Stimulated activated CD8-positive, alpha-beta memory T cell treated with anti-CD3 and anti-CD28 coated beads, Interleukin-7, amount 100 ng/mL, for 1 hour (primary cell): ENCODE data around the gene DNAAF1.

Experiments
- DNase-seq, 2 donors: peaks; one replicate each; pipeline ENCODE4 v3.0.0-alpha.2; 2020; ENCODE audit warnings: low read depth in 2 of 2

Gene DNAAF1

GRCh38 chr16:84161037-84161436, 15.9 kb downstream of the DNAAF1 start:
- DNase-seq: no peak

- no peak for DNase-seq
These were observed 16.7 kb downstream of the DNAAF1 start for GRCh38 chr16:84161801-84162200.

- no peak for DNase-seq
These were observed 20.6 kb downstream of the DNAAF1 start for GRCh38 chr16:84165746-84166145.

GRCh38 chr16:84166796-84167695, 21.9 kb downstream of the DNAAF1 start:
- DNase-seq: no peak

- DNase-seq: no peak
These were observed 24.7 kb downstream of the DNAAF1 start for GRCh38 chr16:84169765-84170310.

GRCh38 chr16:84174396-84174795, 29.3 kb downstream of the DNAAF1 start:
- DNase-seq: no peak

- DNase-seq: peak in 1 of 2 donors; percentile 40
These were observed 30.4 kb downstream of the DNAAF1 start for GRCh38 chr16:84175350-84176081.

GRCh38 chr16:84176192-84177053, 31.3 kb downstream of the DNAAF1 start:
- DNase-seq: no peak

GRCh38 chr16:84177741-84178073, 32.6 kb downstream of the DNAAF1 start:
- no peak for DNase-seq

- DNase-seq: no peak
These were observed 33.1 kb downstream of the DNAAF1 start for GRCh38 chr16:84178146-84178765.

GRCh38 chr16:84178892-84179611, 33.9 kb downstream of the DNAAF1 start:
- DNase-seq: no peak

- no peak for DNase-seq
These were observed 34.7 kb downstream of the DNAAF1 start for GRCh38 chr16:84179612-84180320.

- DNase-seq: no peak
These were observed 35.5 kb downstream of the DNAAF1 start for GRCh38 chr16:84180519-84181140.

- no peak for DNase-seq
These were observed 36.2 kb downstream of the DNAAF1 start for GRCh38 chr16:84181144-84181915.

GRCh38 chr16:84182104-84182503, 37.0 kb downstream of the DNAAF1 start:
- DNase-seq: no peak

GRCh38 chr16:84182680-84183571, 37.8 kb downstream of the DNAAF1 start:
- no peak for DNase-seq

GRCh38 chr16:84183572-84183875, 38.4 kb downstream of the DNAAF1 start:
- no peak for DNase-seq
